ENCODE results near the gene ADGRL3.

Gene ADGRL3

GRCh38 chr4:61427818-61428495 is 227.8 kb downstream of the ADGRL3 start:
- no peaks in the 10 kb centered on the region for H3K4me1 ChIP-seq (ENCODE audit: insufficient read depth, low read length)
- TF ChIP-seq EZH2 (IDR thresholded peaks at IDR 0.05; ENCODE audit: borderline replicate concordance, low read depth, low read length, severe bottlenecking): no peak
- no peak overlapping the region for H3K4me2 ChIP-seq (ENCODE audit: insufficient read depth, low read length)
- no peak overlapping the region for H3K27ac ChIP-seq (ENCODE audit: low read length)
- no peak for DNase-seq
- H2AFZ ChIP-seq (ENCODE audit: low read depth, low read length): no peak overlapping the region
- no peaks in the 10 kb centered on the region for H3K36me3 ChIP-seq (ENCODE audit: insufficient read depth, low read length)
- H3K4me3 ChIP-seq (ENCODE audit: low read depth in 1 of 2, low read length in 2 of 2): no peak overlapping the region
- peaks cover 12% of the 10 kb centered on the region for H3K9me3 ChIP-seq (ENCODE audit: insufficient read depth, low read length, severe bottlenecking)
- H3K27me3 ChIP-seq (ENCODE audit: insufficient read depth, low read length, poor library complexity): no peaks in the 10 kb centered on the region
- no peaks in the 10 kb centered on the region for H3K79me2 ChIP-seq (ENCODE audit: insufficient read depth, low read length)
- H4K20me1 ChIP-seq (ENCODE audit: insufficient read depth, low read length): no peaks in the 10 kb centered on the region
- H3K9ac ChIP-seq (ENCODE audit: low read depth, low read length): no peak overlapping the region
- ATAC-seq (ENCODE audit: insufficient read depth, low read depth): no peak

GRCh38 chr4:61428950-61429349 is 228.8 kb downstream of the ADGRL3 start:
- TF ChIP-seq EZH2 (IDR thresholded peaks at IDR 0.05; ENCODE audit: borderline replicate concordance, low read depth, low read length, severe bottlenecking): no peak
- H3K9ac ChIP-seq (ENCODE audit: low read depth, low read length): no peak overlapping the region
- H3K4me2 ChIP-seq (ENCODE audit: insufficient read depth, low read length): no peak overlapping the region
- no peak overlapping the region for H2AFZ ChIP-seq (ENCODE audit: low read depth, low read length)
- H3K36me3 ChIP-seq (ENCODE audit: insufficient read depth, low read length): no peaks in the 10 kb centered on the region
- H3K4me3 ChIP-seq (ENCODE audit: low read depth in 1 of 2, low read length in 2 of 2): no peak overlapping the region
- ATAC-seq (ENCODE audit: insufficient read depth, low read depth) (no peak), DNase-seq (no peak)
- no peaks in the 10 kb centered on the region for H3K4me1 ChIP-seq (ENCODE audit: insufficient read depth, low read length)
- no peaks in the 10 kb centered on the region for H3K27me3 ChIP-seq (ENCODE audit: insufficient read depth, low read length, poor library complexity)
- no peak overlapping the region for H3K27ac ChIP-seq (ENCODE audit: low read length)
- H3K79me2 ChIP-seq (ENCODE audit: insufficient read depth, low read length): no peaks in the 10 kb centered on the region
- H3K9me3 ChIP-seq (ENCODE audit: insufficient read depth, low read length, severe bottlenecking): peaks cover 12% of the 10 kb centered on the region
- H4K20me1 ChIP-seq (ENCODE audit: insufficient read depth, low read length): no peaks in the 10 kb centered on the region

DNA sequence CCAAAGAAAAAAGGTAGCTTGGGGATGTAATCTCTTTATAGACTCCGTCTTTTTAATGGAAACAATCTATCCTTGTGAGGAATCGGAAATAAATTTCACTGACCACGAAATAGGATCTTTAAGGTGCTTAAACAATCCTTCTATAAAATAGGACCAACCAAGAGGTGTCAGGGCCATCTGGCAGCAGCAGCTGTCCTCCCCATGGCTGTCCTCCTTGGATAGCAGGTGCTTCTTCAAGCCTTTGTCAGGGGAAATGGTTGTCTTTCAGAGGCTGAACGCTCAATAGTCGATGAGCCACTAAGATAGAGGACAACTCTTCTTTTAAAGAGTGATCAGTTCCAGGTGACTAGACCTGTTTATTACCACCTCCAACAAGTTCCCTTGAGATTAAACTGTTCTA is 231.0 kb downstream of the ADGRL3 start:
- H3K4me1 ChIP-seq (ENCODE audit: insufficient read depth, low read length): no peaks in the 10 kb centered on the region
- no peaks in the 10 kb centered on the region for H3K36me3 ChIP-seq (ENCODE audit: insufficient read depth, low read length)
- DNase-seq (no peak), ATAC-seq (ENCODE audit: insufficient read depth, low read depth) (no peak)
- H3K27me3 ChIP-seq (ENCODE audit: insufficient read depth, low read length, poor library complexity): no peaks in the 10 kb centered on the region
- no peaks in the 10 kb centered on the region for H3K79me2 ChIP-seq (ENCODE audit: insufficient read depth, low read length)
- no peak overlapping the region for H3K4me3 ChIP-seq (ENCODE audit: low read depth in 1 of 2, low read length in 2 of 2)
- H4K20me1 ChIP-seq (ENCODE audit: insufficient read depth, low read length): no peaks in the 10 kb centered on the region
- H3K9ac ChIP-seq (ENCODE audit: low read depth, low read length): no peak overlapping the region
- TF ChIP-seq EZH2 (IDR thresholded peaks at IDR 0.05; ENCODE audit: borderline replicate concordance, low read depth, low read length, severe bottlenecking): no peak
- no peak for TF ChIP-seq CTCF (IDR thresholded peaks at IDR 0.05; ENCODE audit: borderline replicate concordance, extremely low read depth, low read length, poor library complexity, severe bottlenecking)
- H2AFZ ChIP-seq (ENCODE audit: low read depth, low read length): no peak overlapping the region
- H3K4me2 ChIP-seq (ENCODE audit: insufficient read depth, low read length): no peak overlapping the region
- H3K9me3 ChIP-seq (ENCODE audit: insufficient read depth, low read length, severe bottlenecking): no peaks in the 10 kb centered on the region
- H3K27ac ChIP-seq (ENCODE audit: low read length): no peak overlapping the region

DNA sequence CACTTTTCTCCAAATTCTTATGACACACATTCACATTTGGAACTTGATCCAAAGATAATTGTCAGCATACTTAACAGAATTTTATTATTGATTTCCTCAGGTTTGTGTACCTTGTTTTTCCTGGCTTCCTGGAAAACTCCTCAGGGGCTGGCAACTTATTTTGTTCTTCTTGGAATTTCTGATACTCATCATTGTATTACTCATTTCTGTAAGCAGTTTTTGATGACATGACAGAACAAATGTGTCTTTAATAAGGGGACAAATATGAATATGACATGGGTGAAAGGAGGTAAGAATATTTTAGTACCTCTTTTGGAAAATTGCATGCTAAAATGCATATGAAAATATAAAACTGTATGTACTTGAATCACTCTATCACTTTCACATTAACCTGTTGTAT is 237.8 kb downstream of the ADGRL3 start:
- H3K27ac ChIP-seq (ENCODE audit: low read length): no peak overlapping the region
- TF ChIP-seq EZH2 (IDR thresholded peaks at IDR 0.05; ENCODE audit: borderline replicate concordance, low read depth, low read length, severe bottlenecking) (no peak), CTCF (IDR thresholded peaks at IDR 0.05; ENCODE audit: borderline replicate concordance, extremely low read depth, low read length, poor library complexity, severe bottlenecking) (no peak)
- H3K4me3 ChIP-seq (ENCODE audit: low read depth in 1 of 2, low read length in 2 of 2): no peak overlapping the region
- no peaks in the 10 kb centered on the region for H3K9me3 ChIP-seq (ENCODE audit: insufficient read depth, low read length, severe bottlenecking)
- no peaks in the 10 kb centered on the region for H3K4me1 ChIP-seq (ENCODE audit: insufficient read depth, low read length)
- no peak for ATAC-seq (ENCODE audit: insufficient read depth, low read depth)
- H3K9ac ChIP-seq (ENCODE audit: low read depth, low read length): no peak overlapping the region
- H3K4me2 ChIP-seq (ENCODE audit: insufficient read depth, low read length): no peak overlapping the region
- DNase-seq: no peak
- H3K36me3 ChIP-seq (ENCODE audit: insufficient read depth, low read length): no peaks in the 10 kb centered on the region
- H3K79me2 ChIP-seq (ENCODE audit: insufficient read depth, low read length): no peaks in the 10 kb centered on the region
- no peaks in the 10 kb centered on the region for H3K27me3 ChIP-seq (ENCODE audit: insufficient read depth, low read length, poor library complexity)
- H2AFZ ChIP-seq (ENCODE audit: low read depth, low read length): no peak overlapping the region
- no peaks in the 10 kb centered on the region for H4K20me1 ChIP-seq (ENCODE audit: insufficient read depth, low read length)
